Suprapubic skin (tissue), 4 donors: ENCODE results near the gene ENOPH1. TPM values are rescaled to one million over a fixed set of nuclear protein-coding genes. Genes with fewer than 3 reads are reported as not detected.

Experiments used
- DNase-seq, 2 donors: peaks; one replicate each; pipeline ENCODE4 v3.0.0-alpha.2; 2019; ENCODE audit warnings: low spot score in 2 of 2
- H3K27ac ChIP-seq: fragments of 200-600 bp; sonication (generic); one replicate; pipeline ENCODE4 v1.5.1; 2019
- H3K27me3 ChIP-seq: fragments of 200-600 bp; sonication (generic); one replicate; pipeline ENCODE4 v1.5.1; 2019
- H3K36me3 ChIP-seq: fragments of 200-600 bp; sonication (generic); one replicate; pipeline ENCODE4 v1.5.1; 2019
- H3K4me1 ChIP-seq: fragments of 200-600 bp; sonication (generic); one replicate; pipeline ENCODE4 v1.5.1; 2019
- H3K4me3 ChIP-seq: fragments of 200-600 bp; sonication (generic); one replicate; pipeline ENCODE4 v1.5.1; 2019; ENCODE audit warnings: mild to moderate bottlenecking
- H3K9me3 ChIP-seq: fragments of 200-600 bp; sonication (generic); one replicate; pipeline ENCODE4 v1.5.1; 2019
- CTCF ChIP-seq, 2 donors: fragments of 200-600 bp in 1 of 2; fragments of 450-650 bp in 1 of 2; sonication (generic) in 1 of 2; IDR thresholded peaks; one replicate each; pipeline ENCODE4 v1.5.1; 2016 to 2019; ENCODE audit warnings: antibody characterized with exemption in 2 of 2, mild to moderate bottlenecking in 1 of 2, moderate library complexity in 1 of 2
- EP300 ChIP-seq: sonication (generic); formaldehyde crosslinking; IDR thresholded peaks from one replicate; pipeline ENCODE4 v1.6.1; 2017; ENCODE audit warnings: antibody characterized with exemption
- POLR2A ChIP-seq, 2 donors: fragments of 450-650 bp; IDR thresholded peaks; one replicate each; pipeline ENCODE4 v1.6.1; 2017; ENCODE audit warnings: antibody characterized with exemption in 2 of 2, mild to moderate bottlenecking in 2 of 2, moderate library complexity in 2 of 2
- POLR2AphosphoS5 ChIP-seq, 3 donors: sonication (generic); formaldehyde crosslinking; IDR thresholded peaks; one replicate each; pipeline ENCODE4 v1.6.1; 2017; ENCODE audit warnings: antibody characterized with exemption in 3 of 3
- WGBS: methylation state at CpG from one replicate; pipeline ENCODE4 v1.1.5; 2018; 5-methylcytosine and 5-hydroxymethylcytosine counted together
- total RNA-seq, 4 donors: library from RNA; depleted of rRNA; stranded (reverse); fragments of >200 nt; gene quantifications; one replicate each; pipeline ENCODE4 v1.1.0, GENCODE V29; 2016

ENOPH1 gene
- total RNA-seq, 4 donors from 2014 or later = 31.2 to 36.1 (median 31.8) TPM

- Histone ChIP-seq H3K4me1 (peaks cover 4% of the 10 kb centered on the region), H3K27me3 (no peaks in the 10 kb centered on the region), H3K36me3 (peaks cover 55% of the 10 kb centered on the region), H3K9me3 (no peaks in the 10 kb centered on the region), H3K27ac (no peak overlapping the region), H3K4me3 (no peak overlapping the region)
- TF ChIP-seq POLR2AphosphoS5 (IDR thresholded peaks at IDR 0.05) (no peak), CTCF (IDR thresholded peaks at IDR 0.05) (no peak), POLR2A (IDR thresholded peaks at IDR 0.05) (no peak), EP300 (no peak)
- WGBS = 83% methylated on average over 2 of the region's 2 CpGs
- DNase-seq = no peak
These were observed 28.3 kb downstream of the ENOPH1 start for GRCh38 chr4:82458729-82459128.

GRCh38 chr4:82461710-82462109 lies 31.3 kb downstream of the ENOPH1 start:
- Histone ChIP-seq H3K36me3 (peaks cover 38% of the 10 kb centered on the region), H3K9me3 (no peaks in the 10 kb centered on the region), H3K4me1 (peaks cover 4% of the 10 kb centered on the region), H3K27ac (no peak overlapping the region), H3K4me3 (no peak overlapping the region), H3K27me3 (no peaks in the 10 kb centered on the region)
- no peak for TF ChIP-seq EP300
- TF ChIP-seq POLR2A (IDR thresholded peaks at IDR 0.05) = no peak
- no peak for TF ChIP-seq CTCF (IDR thresholded peaks at IDR 0.05)
- TF ChIP-seq POLR2AphosphoS5 (IDR thresholded peaks at IDR 0.05) = no peak
- 81% methylated on average over 2 of the region's 2 CpGs for WGBS
- DNase-seq = no peak

GRCh38 chr4:82462415-82462831 lies 32.0 kb downstream of the ENOPH1 start:
- Histone ChIP-seq H3K36me3 (peaks cover 32% of the 10 kb centered on the region), H3K27ac (no peak overlapping the region), H3K4me3 (no peak overlapping the region), H3K9me3 (no peaks in the 10 kb centered on the region), H3K27me3 (no peaks in the 10 kb centered on the region), H3K4me1 (peaks cover 4% of the 10 kb centered on the region)
- DNase-seq = peak; percentile 93 to 94
- TF ChIP-seq EP300 = no peak
- peak; percentile 33 to 90 for TF ChIP-seq CTCF (IDR thresholded peaks at IDR 0.05)
- TF ChIP-seq POLR2A (IDR thresholded peaks at IDR 0.05) = no peak
- TF ChIP-seq POLR2AphosphoS5 (IDR thresholded peaks at IDR 0.05) = no peak
- WGBS = 13% methylated on average over 7 of the region's 7 CpGs

GRCh38 chr4:82463221-82463620 lies 32.8 kb downstream of the ENOPH1 start:
- no peak overlapping the region for H3K4me3 ChIP-seq
- no peaks in the 10 kb centered on the region for H3K27me3 ChIP-seq
- H3K36me3 ChIP-seq = peaks cover 27% of the 10 kb centered on the region
- peaks cover 4% of the 10 kb centered on the region for H3K4me1 ChIP-seq
- DNase-seq = no peak
- 91% methylated on average over 1 of the region's 1 CpG for WGBS
- H3K27ac ChIP-seq = no peak overlapping the region
- TF ChIP-seq POLR2AphosphoS5 (IDR thresholded peaks at IDR 0.05) (no peak), EP300 (no peak), CTCF (IDR thresholded peaks at IDR 0.05) (no peak), POLR2A (IDR thresholded peaks at IDR 0.05) (no peak)
- H3K9me3 ChIP-seq = no peaks in the 10 kb centered on the region

DNA sequence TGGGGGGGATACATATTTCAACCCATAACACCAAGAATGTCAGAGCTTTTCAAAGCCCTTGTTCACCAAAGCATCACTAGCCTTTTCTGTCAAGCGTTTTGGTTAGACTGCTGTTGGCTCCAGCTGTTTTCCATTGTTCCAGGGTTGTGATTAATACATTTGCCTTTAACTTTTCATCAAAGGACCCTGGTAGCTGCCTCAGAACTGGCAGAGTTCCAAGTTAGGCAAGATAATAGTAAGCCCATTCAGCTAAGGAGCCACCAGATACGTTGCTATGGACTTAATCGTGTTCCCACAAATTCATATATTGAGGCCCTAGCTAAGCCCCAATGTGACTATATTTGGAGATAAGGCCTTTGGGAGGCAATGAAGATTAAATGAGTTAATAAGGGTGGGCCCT lies 37.1 kb downstream of the ENOPH1 start:
- Histone ChIP-seq H3K4me1 (peaks cover 3% of the 10 kb centered on the region), H3K27me3 (no peaks in the 10 kb centered on the region), H3K36me3 (peaks cover 2% of the 10 kb centered on the region), H3K4me3 (no peak overlapping the region), H3K27ac (no peak overlapping the region), H3K9me3 (no peaks in the 10 kb centered on the region)
- 41% methylated on average over 3 of the region's 3 CpGs for WGBS
- no peak for DNase-seq
- TF ChIP-seq CTCF (IDR thresholded peaks at IDR 0.05) = no peak
- no peak for TF ChIP-seq EP300
- TF ChIP-seq POLR2A (IDR thresholded peaks at IDR 0.05) = no peak
- TF ChIP-seq POLR2AphosphoS5 (IDR thresholded peaks at IDR 0.05) = no peak
